ENCODE measurements around the gene CAMK2D.

DNA sequence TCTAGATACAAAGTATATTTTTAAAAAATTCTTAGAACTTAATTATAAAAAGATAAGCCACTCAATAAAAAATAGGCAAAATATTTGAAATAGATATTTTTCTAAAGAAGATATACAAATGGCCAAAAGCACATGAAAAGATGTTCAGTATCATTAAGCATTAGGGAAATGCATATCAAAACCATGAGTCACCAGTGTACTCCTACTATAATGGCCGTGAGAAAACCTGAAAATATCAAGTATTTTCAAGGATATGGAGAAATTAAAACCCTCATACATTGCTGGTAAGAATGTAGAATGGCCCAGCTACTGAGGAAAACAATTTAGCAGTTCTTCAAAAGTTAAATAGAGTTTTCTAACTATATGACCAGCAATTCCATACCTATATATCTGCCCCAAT lies 337.9 kb downstream of the CAMK2D start:
- TF ChIP-seq, protein P1, sequence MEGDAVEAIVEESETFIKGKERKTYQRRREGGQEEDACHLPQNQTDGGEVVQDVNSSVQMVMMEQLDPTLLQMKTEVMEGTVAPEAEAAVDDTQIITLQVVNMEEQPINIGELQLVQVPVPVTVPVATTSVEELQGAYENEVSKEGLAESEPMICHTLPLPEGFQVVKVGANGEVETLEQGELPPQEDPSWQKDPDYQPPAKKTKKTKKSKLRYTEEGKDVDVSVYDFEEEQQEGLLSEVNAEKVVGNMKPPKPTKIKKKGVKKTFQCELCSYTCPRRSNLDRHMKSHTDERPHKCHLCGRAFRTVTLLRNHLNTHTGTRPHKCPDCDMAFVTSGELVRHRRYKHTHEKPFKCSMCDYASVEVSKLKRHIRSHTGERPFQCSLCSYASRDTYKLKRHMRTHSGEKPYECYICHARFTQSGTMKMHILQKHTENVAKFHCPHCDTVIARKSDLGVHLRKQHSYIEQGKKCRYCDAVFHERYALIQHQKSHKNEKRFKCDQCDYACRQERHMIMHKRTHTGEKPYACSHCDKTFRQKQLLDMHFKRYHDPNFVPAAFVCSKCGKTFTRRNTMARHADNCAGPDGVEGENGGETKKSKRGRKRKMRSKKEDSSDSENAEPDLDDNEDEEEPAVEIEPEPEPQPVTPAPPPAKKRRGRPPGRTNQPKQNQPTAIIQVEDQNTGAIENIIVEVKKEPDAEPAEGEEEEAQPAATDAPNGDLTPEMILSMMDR (conservative IDR thresholded peaks at IDR 0.05), result no peak
- TF ChIP-seq ZFX (IDR thresholded peaks at IDR 0.05), result no peak

Data from C4-2B (cell line).